Dermis microvascular lymphatic vessel endothelial cell (primary cell): ENCODE results near the gene CRKL. TPM values are rescaled to one million over a fixed set of nuclear protein-coding genes. Genes with fewer than 3 reads are reported as not detected.

Source experiments
- DNase-seq, 2 donors: peaks; one replicate each; pipeline versions ENCODE4 v3.0.0 to v3.0.0-alpha.2; 2010; ENCODE audit warnings: low read depth in 2 of 2
- total RNA-seq: library from RNA; depleted of rRNA; stranded (reverse); fragments of >200 nt; gene quantifications from 2 replicates; pipeline ENCODE4 v1.2.1, GENCODE V29; 2014

Gene CRKL
- total RNA-seq, 1 donor from 2014 or later = 33.5 TPM

DNA sequence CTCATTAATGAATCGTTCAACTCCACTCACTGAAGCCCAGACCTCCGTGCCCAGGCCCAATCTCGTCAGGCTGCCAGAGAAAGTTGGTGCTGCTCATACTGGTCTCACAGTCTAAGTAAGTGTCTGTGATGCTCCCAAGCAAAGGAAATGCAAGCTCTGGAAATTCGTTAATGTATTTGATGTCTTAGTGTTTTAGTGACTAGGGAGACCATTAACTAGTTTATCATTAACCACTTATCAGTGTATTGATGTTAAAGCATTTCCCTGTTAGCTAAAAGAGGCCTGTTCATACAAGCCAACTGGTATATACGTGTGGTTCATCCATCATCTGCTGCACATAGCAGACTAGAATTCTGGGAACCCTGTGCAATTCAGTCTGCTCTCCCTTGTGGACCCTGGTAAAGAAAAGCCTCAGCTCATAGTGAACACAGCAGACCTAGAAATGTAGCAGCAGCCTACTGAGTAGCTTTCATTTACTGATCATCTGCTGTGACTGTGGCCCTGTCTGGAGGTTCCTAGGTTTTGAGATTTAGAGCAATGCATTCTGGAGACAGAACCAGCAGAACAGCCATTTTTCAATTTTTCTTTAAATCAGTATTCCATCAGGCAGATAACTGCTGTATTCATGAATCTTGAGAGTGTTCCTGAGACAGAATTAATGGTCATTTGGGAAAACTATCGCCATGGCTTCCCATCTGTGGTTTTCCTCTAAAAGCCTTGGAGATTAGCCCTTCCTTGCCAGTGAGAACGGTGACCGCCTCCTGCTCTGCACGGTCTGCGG, 34.1 kb downstream of the CRKL start:
- no peak for DNase-seq

GRCh38 chr22:20951932-20952380, 34.7 kb downstream of the CRKL start:
- no peak for DNase-seq

GRCh38 chr22:20952544-20953341, 35.5 kb downstream of the CRKL start:
- DNase-seq = no peak

GRCh38 chr22:20953342-20953608, 36.1 kb downstream of the CRKL start:
- no peak for DNase-seq

DNA sequence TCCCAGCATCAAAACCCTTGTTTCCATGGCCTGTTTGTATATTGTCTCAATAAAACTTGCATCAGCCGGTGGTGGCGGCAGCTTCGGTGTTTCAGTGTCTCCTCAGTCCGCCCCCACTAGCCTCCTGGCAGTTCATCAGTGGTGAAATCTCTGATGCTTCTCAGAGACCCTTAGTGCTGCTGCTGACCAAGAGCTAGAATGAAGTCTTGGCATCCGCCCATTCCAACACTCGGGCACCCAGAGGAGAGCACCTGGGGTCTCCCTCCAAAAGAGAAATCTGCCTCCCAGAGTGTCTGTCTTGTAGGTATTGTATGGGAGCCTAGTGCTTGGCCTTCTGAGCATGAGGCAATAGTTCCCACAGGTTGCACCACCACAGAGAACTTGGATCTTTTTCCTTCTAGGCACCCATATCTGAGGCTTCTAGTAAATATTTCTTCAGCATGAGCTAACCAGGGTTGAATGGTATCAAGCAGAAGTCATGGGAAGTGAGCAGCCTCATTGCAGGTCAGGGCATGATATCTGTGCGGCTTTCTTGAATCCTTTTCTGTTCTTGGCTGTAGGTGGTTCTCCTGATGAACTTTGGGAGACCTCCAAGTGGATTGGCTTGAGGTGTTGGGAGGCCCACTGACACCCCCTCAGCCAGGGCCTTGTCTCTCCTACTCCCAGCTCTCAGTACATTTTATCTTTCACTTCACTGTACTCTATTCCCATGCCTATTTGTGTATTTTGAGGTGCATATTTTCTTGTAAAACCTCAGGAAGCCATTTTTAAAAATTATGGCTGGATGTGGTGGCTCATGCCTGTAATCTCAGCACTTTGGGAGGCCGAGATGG, 36.7 kb downstream of the CRKL start:
- DNase-seq = no peak

GRCh38 chr22:20955548-20955947, 38.3 kb downstream of the CRKL start:
- no peak for DNase-seq

- DNase-seq = peak in 1 of 2 donors; percentile 16
Observed at GRCh38 chr22:20956258-20957101, 39.3 kb downstream of the CRKL start.

DNA sequence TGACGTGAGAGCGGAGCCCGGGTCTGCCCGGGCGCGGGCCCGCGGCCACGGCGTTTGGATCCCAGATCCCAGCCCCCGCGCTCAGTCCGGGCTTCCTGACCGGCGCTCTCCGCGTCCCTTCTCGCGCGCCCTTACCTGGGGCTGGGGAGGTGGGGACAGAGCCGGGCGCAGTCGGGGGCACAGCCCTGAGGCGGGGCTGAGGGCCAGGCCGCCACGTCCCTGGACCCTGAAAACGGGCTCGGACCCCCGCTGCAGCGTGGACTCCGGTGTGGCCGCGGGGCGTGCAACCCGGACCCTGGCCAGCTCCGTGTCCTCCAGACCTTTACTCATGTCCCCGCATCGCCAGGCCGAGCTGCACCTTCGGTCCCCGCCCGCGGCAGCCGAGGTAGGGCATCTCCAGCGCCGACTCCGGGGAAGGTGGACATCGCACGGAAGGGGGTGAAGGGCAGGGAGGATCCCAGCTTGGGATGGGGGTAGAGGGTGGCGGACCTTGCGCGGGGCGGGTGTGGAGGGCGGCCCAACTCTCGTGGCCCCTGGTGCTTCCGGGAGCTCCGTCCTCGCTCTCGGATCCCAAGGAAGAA, 40.0 kb downstream of the CRKL start:
- no peak for DNase-seq

GRCh38 chr22:20957683-20958431, 40.6 kb downstream of the CRKL start:
- no peak for DNase-seq

GRCh38 chr22:20959578-20960461, 42.6 kb downstream of the CRKL start:
- DNase-seq = no peak

DNA sequence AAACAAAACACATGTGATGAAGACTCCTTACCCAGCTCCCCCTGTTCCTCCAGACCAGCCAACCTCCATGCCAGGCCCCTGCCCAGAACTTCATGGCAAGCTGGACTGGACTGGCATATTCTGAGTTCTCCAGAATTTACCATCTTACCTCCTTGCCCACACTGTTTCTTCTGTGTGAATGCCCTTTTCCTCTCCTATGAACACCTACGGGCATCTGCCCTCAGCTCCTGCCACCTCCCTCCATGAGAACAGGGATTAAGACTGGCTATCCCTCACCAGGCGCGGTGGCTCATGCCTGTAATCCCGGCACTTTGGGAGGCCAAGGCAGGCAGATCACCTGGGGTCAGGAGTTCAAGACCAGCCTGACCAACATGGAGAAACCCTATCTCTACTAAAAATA, 43.4 kb downstream of the CRKL start:
- DNase-seq = no peak

DNA sequence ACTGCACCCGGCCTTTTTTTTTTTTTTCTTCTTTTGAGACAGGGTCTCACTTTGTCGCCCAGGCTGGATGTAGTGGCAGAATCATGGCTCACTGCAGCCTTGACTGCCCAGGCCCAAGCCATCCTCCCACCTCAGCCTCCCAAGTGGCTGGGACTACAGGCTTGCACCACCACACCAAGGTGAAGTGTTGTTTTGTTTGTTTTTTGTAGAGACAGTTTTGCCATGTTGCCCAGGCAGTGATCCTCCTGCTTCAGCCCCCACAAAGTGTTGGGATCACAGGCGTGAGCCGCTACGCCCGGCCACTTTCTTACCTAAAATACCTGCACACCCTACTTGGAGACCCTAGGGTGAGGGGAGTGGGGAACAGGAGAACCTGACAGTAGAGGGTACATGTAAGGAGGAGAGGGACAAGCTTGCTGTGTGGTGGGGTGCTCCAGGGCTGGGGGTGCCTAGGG, 45.3 kb downstream of the CRKL start:
- no peak for DNase-seq

DNA sequence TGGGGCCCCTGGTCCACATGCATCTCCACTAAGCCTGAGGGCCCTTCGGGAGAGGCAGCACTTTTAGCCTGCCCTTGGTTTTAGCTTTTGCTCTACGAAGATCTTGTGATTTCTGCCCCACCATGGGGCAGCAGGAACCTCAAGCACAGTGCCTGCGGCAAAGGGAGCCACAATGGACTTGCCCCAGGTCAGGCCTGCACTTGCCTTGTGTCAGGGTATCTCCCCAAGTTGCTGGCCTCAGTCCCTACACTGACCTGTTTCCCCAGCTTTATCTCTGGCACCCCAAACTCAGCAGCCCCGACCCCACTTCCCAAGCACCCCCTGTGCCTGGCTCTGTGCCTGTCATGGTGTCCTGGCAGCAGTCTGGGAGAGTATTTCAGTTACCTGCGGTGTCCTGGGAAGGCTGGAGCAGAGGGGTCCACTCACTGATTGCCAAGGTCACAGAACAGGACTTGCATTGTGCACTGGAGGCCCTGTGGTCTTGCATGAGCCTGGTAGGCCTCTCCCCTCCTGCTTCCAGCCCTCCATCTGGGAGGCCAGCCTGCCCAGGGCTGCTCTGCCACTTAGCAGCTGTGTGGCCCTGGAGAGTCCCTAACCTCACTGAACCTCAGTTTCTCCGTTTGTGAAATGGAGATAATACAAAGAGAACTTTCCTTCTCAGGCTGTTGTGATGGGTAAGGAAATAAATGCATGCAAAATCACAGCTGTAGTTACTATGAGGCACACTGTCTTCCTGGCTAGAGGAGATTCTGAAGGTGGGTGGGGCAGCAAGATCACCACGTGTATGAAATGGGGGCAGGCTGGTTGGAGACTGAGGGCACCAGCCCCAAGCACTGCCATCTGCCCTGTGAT, 46.2 kb downstream of the CRKL start:
- no peak for DNase-seq

- no peak for DNase-seq
Observed at GRCh38 chr22:20964090-20964798, 47.0 kb downstream of the CRKL start.

GRCh38 chr22:20964799-20965103, 47.5 kb downstream of the CRKL start:
- no peak for DNase-seq

GRCh38 chr22:20965104-20965887, 48.1 kb downstream of the CRKL start:
- no peak for DNase-seq
